ENCODE data around the gene FAS.

The FAS gene

DNA sequence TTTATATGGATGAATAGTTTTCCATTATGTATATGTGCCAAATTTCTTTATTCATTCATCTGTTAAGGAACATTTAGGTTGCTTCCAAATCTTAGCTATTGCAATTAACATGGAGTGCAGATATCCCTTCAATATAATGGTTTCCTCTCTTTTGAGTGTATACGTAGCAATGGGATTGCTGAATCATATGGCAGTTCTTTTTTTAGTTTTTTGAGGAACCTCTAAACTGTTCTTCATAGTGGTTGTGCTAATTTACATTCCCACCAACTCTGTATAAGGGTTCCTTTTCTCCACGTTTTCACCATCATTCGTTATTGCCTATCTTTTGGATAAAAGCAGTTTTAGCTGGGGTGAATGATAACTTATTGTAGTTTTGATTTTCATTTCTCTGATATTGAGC, 46.5 kb downstream of the FAS start:
- DNase-seq (ENCODE audit: low read depth), result no peak

DNA sequence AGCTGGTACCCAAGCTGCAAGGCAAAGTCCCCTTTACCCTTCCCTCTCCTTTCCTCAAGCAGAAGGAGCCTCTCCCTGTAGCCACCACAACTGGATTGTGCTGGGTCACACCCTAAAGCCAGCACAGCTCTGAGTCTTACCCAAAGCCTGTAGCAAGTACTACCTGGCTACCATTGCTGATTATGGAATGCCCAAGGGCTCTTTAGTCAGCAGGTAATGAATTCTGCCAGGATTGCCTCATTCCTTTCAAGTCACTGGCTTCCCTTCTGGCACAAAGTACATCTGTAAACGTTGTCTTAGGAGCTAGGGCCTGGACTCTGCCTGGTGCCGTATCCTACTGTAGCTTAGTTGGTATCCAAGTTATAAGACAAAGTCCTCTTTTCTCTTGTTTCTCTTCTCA, 52.0 kb downstream of the FAS start:
- no peak for DNase-seq (ENCODE audit: low read depth)

GRCh38 chr10:89043052-89043451, 52.5 kb downstream of the FAS start:
- DNase-seq (ENCODE audit: low read depth), result no peak

GRCh38 chr10:89047397-89047796, 56.8 kb downstream of the FAS start:
- DNase-seq (ENCODE audit: low read depth), result no peak

DNA sequence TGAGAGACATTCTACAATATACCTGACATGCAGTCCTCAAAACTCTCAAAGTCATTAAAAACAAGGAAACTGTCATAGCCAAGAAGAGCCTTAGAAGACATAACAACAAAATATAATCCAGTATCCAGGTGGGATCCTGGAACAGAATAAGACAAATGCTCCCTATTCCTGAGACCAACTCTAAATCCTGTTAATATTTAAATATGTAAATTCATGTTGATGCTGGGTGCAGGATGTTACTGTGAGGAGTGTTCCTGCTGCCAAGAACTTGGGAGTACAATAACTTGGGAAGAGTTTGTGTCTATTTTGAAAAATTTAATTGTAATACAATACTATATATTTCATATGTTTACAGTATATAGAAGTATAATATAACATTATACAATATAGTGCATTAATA, 61.0 kb downstream of the FAS start:
- DNase-seq (ENCODE audit: low read depth), result no peak

GRCh38 chr10:89053555-89053954, 63.0 kb downstream of the FAS start:
- no peak for DNase-seq (ENCODE audit: low read depth)

- DNase-seq (ENCODE audit: low read depth), result no peak
These were observed 64.6 kb downstream of the FAS start for GRCh38 chr10:89055159-89055558.

DNA sequence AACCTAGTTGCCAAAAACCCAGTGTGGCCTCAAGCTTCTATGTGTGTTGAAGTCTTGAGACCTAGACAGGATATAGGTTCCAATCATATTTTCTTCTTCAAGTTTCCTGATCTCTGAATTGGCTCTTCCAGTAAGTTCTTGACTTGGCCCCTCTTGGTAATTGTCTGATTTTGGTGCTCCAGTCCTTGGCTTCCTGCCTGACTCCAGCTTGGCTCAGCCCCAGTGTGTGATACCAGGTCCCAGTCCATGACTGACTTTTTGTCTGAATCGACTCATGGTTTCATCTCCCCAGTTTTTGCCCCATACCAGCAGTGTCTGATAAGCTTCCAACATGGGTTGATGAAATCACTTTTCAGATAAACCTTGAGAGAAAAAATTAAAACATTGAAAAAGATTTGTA, 72.3 kb downstream of the FAS start:
- DNase-seq (ENCODE audit: low read depth), result no peak

GRCh38 chr10:89063465-89063864, 72.9 kb downstream of the FAS start:
- DNase-seq (ENCODE audit: low read depth), result no peak

GRCh38 chr10:89064748-89065147, 74.2 kb downstream of the FAS start:
- DNase-seq (ENCODE audit: low read depth), result no peak

Measured in stimulated activated CD8-positive, alpha-beta memory T cell treated with anti-CD3 and anti-CD28 coated beads, Interleukin-12 subunit alpha, Interleukin-12 subunit beta, amount 100 ng/mL, for 4 hours (primary cell).